Smooth muscle cell of the coronary artery (primary cell): ENCODE results near the gene SPAG8. TPM values are rescaled to one million over a fixed set of nuclear protein-coding genes. Genes with fewer than 3 reads are reported as not detected.

ENCODE experiments used
- total RNA-seq: library from RNA; depleted of rRNA; stranded (reverse); fragments of >200 nt; gene quantifications from 2 replicates; pipeline ENCODE4 v1.2.3, GENCODE V29; 2014; ENCODE audit warnings: low replicate concordance

SPAG8 gene
- total RNA-seq, result 1.2 and 1.3 TPM in 2 replicates

DNA sequence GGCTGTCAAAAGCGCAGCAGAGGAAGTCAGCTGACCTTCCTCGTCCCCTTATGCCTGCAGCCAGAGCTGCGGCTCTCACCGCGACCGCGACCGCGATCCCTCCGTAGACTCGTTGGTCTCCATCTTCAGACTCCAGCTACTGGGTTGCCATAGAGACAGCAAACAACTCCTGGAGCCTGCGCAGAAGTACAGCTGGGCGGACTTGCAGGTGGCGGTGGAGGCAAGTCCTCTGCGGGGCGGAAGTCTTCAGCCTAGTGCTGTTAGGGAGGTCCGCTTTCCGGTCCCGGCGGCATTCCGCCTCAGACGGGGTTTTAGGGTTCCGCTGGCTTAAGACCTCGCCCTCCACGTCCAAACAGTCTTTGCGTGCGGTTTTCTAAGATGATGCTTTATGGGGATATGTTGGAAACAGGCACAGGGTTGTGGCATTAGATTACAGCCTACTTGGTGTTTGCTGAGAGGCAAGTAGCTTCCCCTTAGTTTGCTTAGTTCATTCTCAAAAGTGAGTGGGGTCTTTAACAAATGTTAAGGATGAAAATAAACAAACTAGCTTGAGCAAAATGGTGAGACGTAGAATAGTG is at the start of gene SPAG8:
SPAG8 (minus strand) TSS at position 238 of the 578 bp plus-strand sequence; CDS start at position 123, 115 bp downstream.

DNA sequence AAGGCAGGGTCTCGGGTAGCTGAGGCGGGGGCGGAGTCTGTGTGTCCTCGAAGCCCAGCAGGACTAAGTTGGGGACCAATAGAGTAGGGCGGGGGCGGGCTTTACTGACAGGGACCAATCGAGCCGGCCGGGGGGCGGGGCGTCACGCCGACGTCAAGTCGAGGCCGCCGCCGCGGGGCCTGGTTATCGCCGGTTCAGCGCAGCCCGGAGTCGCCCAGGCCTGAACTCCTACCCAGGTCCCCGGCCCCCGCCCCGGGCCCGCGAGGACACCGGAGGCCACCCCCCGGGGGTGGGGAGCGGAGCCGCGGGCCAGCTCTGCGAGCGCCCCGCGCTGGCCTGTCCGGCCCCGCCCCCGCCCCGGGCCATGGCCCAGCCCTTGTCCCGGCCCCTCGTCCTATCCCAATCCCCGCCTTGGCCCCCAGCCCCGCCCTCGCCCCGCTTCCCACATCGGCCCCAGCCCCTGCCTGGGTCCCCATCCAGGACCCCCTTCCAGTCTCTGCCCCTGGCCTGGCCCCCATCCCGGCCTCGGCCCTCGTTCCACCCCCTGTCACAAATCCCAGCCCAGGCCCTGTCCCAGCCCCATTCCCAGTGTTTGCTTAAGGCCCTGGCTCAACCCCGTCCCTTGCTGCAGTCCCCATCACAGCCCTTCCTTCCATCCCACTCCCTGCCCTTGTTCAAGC is 17.2 kb upstream of the SPAG8 start, which contains the start of gene TMEM8B:
TMEM8B (plus strand) TSS at position 145 of the 680 bp plus-strand sequence; CDS start at position 365, 220 bp downstream.

GRCh38 chr9:35828716-35829083 is 16.6 kb upstream of the SPAG8 start, which contains the start of gene FAM221B:
Gene FAM221B (minus strand): TSS chr9:35828732. CDS start chr9:35826161, 2,571 bp downstream.

GRCh38 chr9:35814841-35815543 is 2.9 kb upstream of the SPAG8 start, which contains the start of gene HINT2:
Gene HINT2 (minus strand): TSS chr9:35815042. CDS start chr9:35814979, 63 bp downstream.

DNA sequence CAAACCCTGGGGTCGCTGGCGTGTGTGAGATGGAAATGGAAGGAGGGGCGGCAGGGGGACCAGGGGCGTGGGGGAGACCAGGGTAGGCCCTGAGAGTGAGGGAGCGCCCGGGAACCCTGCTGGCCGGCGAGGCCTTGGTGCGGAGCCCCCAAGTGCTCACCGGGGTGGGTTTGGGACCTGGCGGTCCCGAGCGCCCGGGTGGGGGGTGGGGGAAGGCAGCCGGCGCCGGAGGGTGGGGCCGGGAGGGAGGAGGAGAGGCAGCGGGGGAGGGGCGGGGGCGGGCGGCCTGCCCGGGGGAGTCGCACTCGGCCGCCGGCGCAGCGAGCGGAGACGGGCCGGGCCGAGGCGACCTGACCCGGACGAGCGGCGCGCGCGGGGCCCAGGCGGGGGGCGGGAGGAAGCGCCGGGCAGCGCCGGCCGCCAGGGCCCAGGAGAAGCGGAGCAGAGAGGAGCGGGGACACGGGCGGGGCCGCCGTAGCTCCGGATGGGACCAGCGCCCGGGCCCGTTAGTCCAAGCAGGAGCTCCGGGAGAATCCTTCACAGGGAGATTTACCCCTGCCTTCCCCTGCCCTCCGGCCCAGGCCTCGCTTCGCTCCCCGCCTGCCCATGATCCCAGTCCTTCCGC is 20.7 kb downstream of the SPAG8 start, which contains the start of gene NPR2:
NPR2 (plus strand) TSS at position 295 of the 625 bp plus-strand sequence. CDS start 818 bp downstream, outside the sequence.

Other genes starting within 250 kb of the SPAG8 start
- 5.7 and 18.8 TPM in 2 replicates for gene TESK1, start 207.0 kb downstream of the SPAG8 start, total RNA-seq
- 0.30 and 3.5 TPM in 2 replicates for gene CD72, start 193.8 kb downstream of the SPAG8 start, total RNA-seq
- 0.12 and 0.15 TPM in 2 replicates for gene SIT1, start 161.3 kb downstream of the SPAG8 start, total RNA-seq
- 21,628 and 54,922 TPM in 2 replicates for gene RMRP, start 154.2 kb downstream of the SPAG8 start, total RNA-seq
- gene CCDC107, start 154.0 kb downstream of the SPAG8 start, total RNA-seq, result 13.5 and 17.8 TPM in 2 replicates
- gene ARHGEF39, start 147.1 kb downstream of the SPAG8 start, total RNA-seq, result 0.53 TPM in 1 of 2 replicates, not detected in the other
- 0.98 TPM in 1 of 2 replicates, not detected in the other for gene CA9, start 138.3 kb downstream of the SPAG8 start, total RNA-seq
- 835 and 1,197 TPM in 2 replicates for gene TPM2, start 122.3 kb downstream of the SPAG8 start, total RNA-seq
- 309 and 372 TPM in 2 replicates for gene TLN1, start 80.1 kb downstream of the SPAG8 start, total RNA-seq
- gene CREB3, start 79.6 kb downstream of the SPAG8 start, total RNA-seq, result 28.4 and 66.7 TPM in 2 replicates
- 23.5 and 27.1 TPM in 2 replicates for gene GBA2, start 63.0 kb downstream of the SPAG8 start, total RNA-seq
- 8.3 and 11.0 TPM in 2 replicates for gene RGP1, start 63.0 kb downstream of the SPAG8 start, total RNA-seq
- not detected in 2 replicates for gene MSMP, start 58.0 kb downstream of the SPAG8 start, total RNA-seq
- gene NPR2, start 20.7 kb downstream of the SPAG8 start, total RNA-seq, result 18.7 and 19.5 TPM in 2 replicates
- 11.3 and 37.8 TPM in 2 replicates for gene HINT2, start 2.8 kb upstream of the SPAG8 start, total RNA-seq
- not detected in 2 replicates for gene FAM221B, start 16.5 kb upstream of the SPAG8 start, total RNA-seq
- 1.6 and 2.3 TPM in 2 replicates for gene TMEM8B, start 17.0 kb upstream of the SPAG8 start, total RNA-seq
- not detected in 2 replicates for gene OR13J1, start 58.1 kb upstream of the SPAG8 start, total RNA-seq
- gene HRCT1, start 93.9 kb upstream of the SPAG8 start, total RNA-seq, result 12.0 TPM in 1 of 2 replicates, not detected in the other
- gene SPAAR, start 97.2 kb upstream of the SPAG8 start, total RNA-seq, result 0.12 and 0.68 TPM in 2 replicates
- 0.08 TPM in 1 of 2 replicates, not detected in the other for gene OR2S2, start 145.9 kb upstream of the SPAG8 start, total RNA-seq
- gene RECK, start 224.7 kb upstream of the SPAG8 start, total RNA-seq, result 39.6 and 44.8 TPM in 2 replicates